H9 (cell line): ENCODE data around the gene NKIRAS1. TPM values are rescaled to one million over a fixed set of nuclear protein-coding genes. Genes with fewer than 3 reads are reported as not detected.

Source experiments
- DNase-seq: peaks from one replicate; pipeline ENCODE4 v3.0.0-alpha.2; 2017
- H2AFZ ChIP-seq: one replicate; pipeline ENCODE4 v1.6.1; 2013; ENCODE audit warnings: mild to moderate bottlenecking, low read length, control low read depth, moderate library complexity
- H2AK5ac ChIP-seq: 2 replicates; pipeline ENCODE4 v1.6.1; 2013; ENCODE audit warnings: low read length, control low read depth, mixed read lengths; ENCODE audit not compliant: insufficient read length
- H2BK120ac ChIP-seq: one replicate; pipeline ENCODE4 v1.6.1; 2013; ENCODE audit warnings: low read depth, mild to moderate bottlenecking, low read length, control low read depth, inconsistent platforms; ENCODE audit not compliant: poor library complexity, severe bottlenecking
- H2BK12ac ChIP-seq: 2 replicates; pipeline ENCODE4 v1.6.1; 2013; ENCODE audit warnings: low read length, control low read depth, mixed read lengths, low read depth; ENCODE audit not compliant: insufficient read length
- H2BK15ac ChIP-seq: 2 replicates; pipeline ENCODE4 v1.6.1; 2013; ENCODE audit warnings: low read depth, low read length, control low read depth
- H2BK20ac ChIP-seq: one replicate; pipeline ENCODE4 v1.6.1; 2013; ENCODE audit warnings: low read depth, mild to moderate bottlenecking, low read length, control low read depth, inconsistent platforms; ENCODE audit not compliant: poor library complexity, severe bottlenecking
- H2BK5ac ChIP-seq: 2 replicates; pipeline ENCODE4 v1.6.1; 2013; ENCODE audit warnings: low read length, control low read depth, mixed read lengths; ENCODE audit not compliant: insufficient read length
- H3K14ac ChIP-seq: 2 replicates; pipeline ENCODE4 v1.6.1; 2013; ENCODE audit warnings: low read length, control low read depth; ENCODE audit not compliant: insufficient read depth
- H3K18ac ChIP-seq: 2 replicates; pipeline ENCODE4 v1.6.1; 2013; ENCODE audit warnings: low read depth, mild to moderate bottlenecking, mixed read lengths, low read length, control low read depth; ENCODE audit not compliant: insufficient read length
- H3K23ac ChIP-seq: 2 replicates; pipeline ENCODE4 v1.6.1; 2013; ENCODE audit warnings: low read length, control low read depth, mixed read lengths, low read depth; ENCODE audit not compliant: insufficient read length
- H3K23me2 ChIP-seq: 2 replicates; pipeline ENCODE4 v1.6.1; 2013; ENCODE audit warnings: low read depth, mild to moderate bottlenecking, mixed read lengths, low read length, control low read depth; ENCODE audit not compliant: insufficient read length, poor library complexity, severe bottlenecking
- H3K27ac ChIP-seq: 2 replicates; pipeline ENCODE4 v1.5.1; 2013; ENCODE audit warnings: low read length, control low read depth, mixed read lengths, low read depth; ENCODE audit not compliant: insufficient read length
- H3K27me3 ChIP-seq: 2 replicates; pipeline ENCODE4 v1.6.1; 2013; ENCODE audit warnings: low read length, control low read depth, inconsistent platforms; ENCODE audit not compliant: insufficient read depth
- H3K4ac ChIP-seq: 2 replicates; pipeline ENCODE4 v1.6.1; 2013; ENCODE audit warnings: low read depth, mild to moderate bottlenecking, control low read depth, inconsistent platforms, low read length, moderate library complexity
- H3K4me1 ChIP-seq: 2 replicates; pipeline ENCODE4 v1.6.1; 2013; ENCODE audit warnings: low read length, control low read depth, inconsistent platforms; ENCODE audit not compliant: insufficient read depth
- H3K4me2 ChIP-seq: 2 replicates; pipeline ENCODE4 v1.6.1; 2013; ENCODE audit warnings: low read length, control low read depth, mixed read lengths; ENCODE audit not compliant: insufficient read length, insufficient read depth
- H3K56ac ChIP-seq: 2 replicates; pipeline ENCODE4 v1.6.1; 2013; ENCODE audit warnings: low read depth, mild to moderate bottlenecking, mixed read lengths, low read length, control low read depth; ENCODE audit not compliant: insufficient read length
- H3K79me1 ChIP-seq: 2 replicates; pipeline ENCODE4 v1.6.1; 2013; ENCODE audit warnings: low read depth, mild to moderate bottlenecking, moderate library complexity, low read length, control low read depth, inconsistent platforms; ENCODE audit not compliant: insufficient read depth, poor library complexity, severe bottlenecking
- H3K79me2 ChIP-seq: 2 replicates; pipeline ENCODE4 v1.6.1; 2013; ENCODE audit warnings: low read length, control low read depth, inconsistent platforms; ENCODE audit not compliant: insufficient read depth
- H3K9ac ChIP-seq: 2 replicates; pipeline ENCODE4 v1.6.1; 2013; ENCODE audit warnings: low read length, control low read depth, mixed read lengths; ENCODE audit not compliant: insufficient read length; ENCODE audit errors: extremely low read depth
- H3K9me3 ChIP-seq: one replicate; pipeline ENCODE4 v1.6.1; 2013; ENCODE audit warnings: low read depth, low read length, inconsistent platforms; ENCODE audit not compliant: control insufficient read depth
- H3T11ph ChIP-seq: one replicate; pipeline ENCODE4 v1.6.1; 2013; ENCODE audit warnings: mild to moderate bottlenecking, low read length, control low read depth, inconsistent platforms
- H4K20me1 ChIP-seq: one replicate; pipeline ENCODE4 v1.6.1; 2013; ENCODE audit not compliant: control insufficient read depth, insufficient read length, insufficient read depth
- H4K5ac ChIP-seq: 2 replicates; pipeline ENCODE4 v1.6.1; 2013; ENCODE audit warnings: low read depth, mild to moderate bottlenecking, mixed read lengths, low read length, control low read depth; ENCODE audit not compliant: insufficient read length
- H4K8ac ChIP-seq: replicated peaks from 2 replicates; pipeline ENCODE4 v1.6.1; 2013; ENCODE audit warnings: low read length, control low read depth, mixed read lengths, low read depth; ENCODE audit not compliant: insufficient read length
- H4K91ac ChIP-seq: 2 replicates; pipeline ENCODE4 v1.6.1; 2013; ENCODE audit warnings: low read depth, mild to moderate bottlenecking, moderate library complexity, mixed read lengths, low read length, control low read depth; ENCODE audit not compliant: insufficient read length
- H3K27ac Mint-ChIP-seq, 3 experiments: 2 replicates in 2 of 3; 3 replicates in 1 of 3; pipeline ENCODE4 v1.8.0; 2020 to 2021; ENCODE audit warnings: mixed read lengths in 3 of 3, mild to moderate bottlenecking in 1 of 3, moderate library complexity in 1 of 3
- H3K27me3 Mint-ChIP-seq: 2 replicates; pipeline ENCODE4 v1.8.0; 2021; ENCODE audit warnings: low read depth, mild to moderate bottlenecking, moderate library complexity, mixed read lengths
- H3K36me3 Mint-ChIP-seq, 3 experiments: 2 replicates in 2 of 3; 3 replicates in 1 of 3; pipeline ENCODE4 v1.8.0; 2020 to 2021; ENCODE audit warnings: low read depth in 3 of 3, mixed read lengths in 3 of 3; ENCODE audit not compliant: insufficient read depth in 1 of 3
- H3K4me1 Mint-ChIP-seq, 2 experiments: 2 replicates each; pipeline ENCODE4 v1.8.0; 2020; ENCODE audit warnings: mixed read lengths in 2 of 2
- H3K4me3 Mint-ChIP-seq, 2 experiments: 2 replicates in 1 of 2; 3 replicates in 1 of 2; pipeline ENCODE4 v1.8.0; 2020 to 2021; ENCODE audit warnings: mild to moderate bottlenecking in 2 of 2, mixed read lengths in 2 of 2, moderate library complexity in 1 of 2
- H3K9me3 Mint-ChIP-seq, 2 experiments: 2 replicates in 1 of 2; 3 replicates in 1 of 2; pipeline ENCODE4 v1.8.0; 2020; ENCODE audit warnings: mild to moderate bottlenecking in 2 of 2, mixed read lengths in 2 of 2, moderate library complexity in 1 of 2
- WGBS: extraction: QIAGEN DNeasy Blood & Tissue Kit; methylation state at CpG from one replicate; pipeline ENCODE4 v1.1.7; 2013; ENCODE audit warnings: missing lambda C conversion rate, low lambda C conversion rate, mixed read lengths; ENCODE audit not compliant: insufficient read length; ENCODE audit errors: extremely low coverage; 5-methylcytosine and 5-hydroxymethylcytosine counted together
- total RNA-seq: library from RNA; stranded (reverse); gene quantifications from 2 replicates; pipeline ENCODE4 v1.2.1, GENCODE V29; 2021
- TF ChIP-seq, protein P1 (sequence below): fragments of 200-600 bp; sonication (generic); conservative IDR thresholded peaks from 3 replicates; pipeline ENCODE4 v1.8.0; 2021; ENCODE audit warnings: antibody characterized with exemption, mild to moderate bottlenecking

NKIRAS1 gene
- total RNA-seq, 1 experiment from 2014 or later = 6.1 TPM

DNA sequence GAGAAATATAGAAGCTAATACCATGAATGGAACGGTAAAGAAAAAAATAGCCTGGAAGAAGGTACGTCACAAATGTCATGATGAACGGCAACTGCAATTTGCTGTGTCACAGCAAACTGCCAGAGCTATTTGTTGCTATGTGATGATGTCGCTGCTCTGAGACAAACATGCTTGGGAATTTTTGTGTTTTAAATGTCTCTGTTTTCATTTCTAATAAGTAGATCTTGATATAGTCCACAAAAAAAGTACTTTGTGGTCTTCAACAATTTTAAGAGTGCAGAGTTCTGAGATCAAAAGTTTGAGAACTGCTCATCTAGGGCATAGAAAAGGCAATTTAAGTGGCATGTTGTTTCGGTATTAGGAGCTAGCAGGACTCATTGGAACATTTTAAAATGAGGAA, 24.0 kb upstream of the NKIRAS1 start:
- Histone ChIP-seq H2BK15ac (no peak overlapping the region), H3T11ph (no peak overlapping the region), H3K9ac (no peak overlapping the region), H3K27ac (no peak overlapping the region), H3K23ac (no peak overlapping the region), H2AK5ac (no peak overlapping the region), H4K91ac (no peak overlapping the region), H4K20me1 (no peaks in the 10 kb centered on the region), H3K27me3 (no peaks in the 10 kb centered on the region), H3K56ac (no peak overlapping the region), H2BK20ac (no peak overlapping the region), H2BK120ac (no peak overlapping the region), H3K4ac (no peak overlapping the region), H2BK5ac (no peak overlapping the region), H3K4me2 (no peak overlapping the region), H3K4me1 (peaks cover 5% of the 10 kb centered on the region; the same call in 1 of the 2 replicates), H2AFZ (no peak overlapping the region), H3K14ac (no peak overlapping the region), H4K5ac (no peak overlapping the region), H2BK12ac (no peak overlapping the region), H3K18ac (no peak overlapping the region), H4K8ac (no peak overlapping the region), H3K23me2 (peaks cover 5% of the 10 kb centered on the region), H3K9me3 (no peaks in the 10 kb centered on the region), H3K79me2 (no peaks in the 10 kb centered on the region), H3K79me1 (no peaks in the 10 kb centered on the region)
- WGBS = no CpG with 5 or more reads among the region's 5 CpGs
- H3K4me1 Mint-ChIP-seq = peaks cover 15% of the 10 kb centered on the region in 2 experiments
- H3K36me3 Mint-ChIP-seq = no peaks in the 10 kb centered on the region
- H3K27me3 Mint-ChIP-seq = peaks cover 23% of the 10 kb centered on the region
- no peak overlapping the region for H3K27ac Mint-ChIP-seq
- DNase-seq = no peak
- TF ChIP-seq, protein P1, sequence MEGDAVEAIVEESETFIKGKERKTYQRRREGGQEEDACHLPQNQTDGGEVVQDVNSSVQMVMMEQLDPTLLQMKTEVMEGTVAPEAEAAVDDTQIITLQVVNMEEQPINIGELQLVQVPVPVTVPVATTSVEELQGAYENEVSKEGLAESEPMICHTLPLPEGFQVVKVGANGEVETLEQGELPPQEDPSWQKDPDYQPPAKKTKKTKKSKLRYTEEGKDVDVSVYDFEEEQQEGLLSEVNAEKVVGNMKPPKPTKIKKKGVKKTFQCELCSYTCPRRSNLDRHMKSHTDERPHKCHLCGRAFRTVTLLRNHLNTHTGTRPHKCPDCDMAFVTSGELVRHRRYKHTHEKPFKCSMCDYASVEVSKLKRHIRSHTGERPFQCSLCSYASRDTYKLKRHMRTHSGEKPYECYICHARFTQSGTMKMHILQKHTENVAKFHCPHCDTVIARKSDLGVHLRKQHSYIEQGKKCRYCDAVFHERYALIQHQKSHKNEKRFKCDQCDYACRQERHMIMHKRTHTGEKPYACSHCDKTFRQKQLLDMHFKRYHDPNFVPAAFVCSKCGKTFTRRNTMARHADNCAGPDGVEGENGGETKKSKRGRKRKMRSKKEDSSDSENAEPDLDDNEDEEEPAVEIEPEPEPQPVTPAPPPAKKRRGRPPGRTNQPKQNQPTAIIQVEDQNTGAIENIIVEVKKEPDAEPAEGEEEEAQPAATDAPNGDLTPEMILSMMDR = no peak
- H3K9me3 Mint-ChIP-seq = no peaks in the 10 kb centered on the region
- H3K4me3 Mint-ChIP-seq = no peak overlapping the region
